Glomerular endothelial cell (primary cell): ENCODE measurements around the gene QKI. TPM values are rescaled to one million over a fixed set of nuclear protein-coding genes. Genes with fewer than 3 reads are reported as not detected.

Source experiments
- DNase-seq: peaks from one replicate; pipeline ENCODE4 v3.0.0-alpha.2; 2011; ENCODE audit warnings: low read depth, low spot score; ENCODE audit errors: extremely low read depth
- total RNA-seq: library from RNA; depleted of rRNA; stranded (reverse); fragments of >200 nt; gene quantifications from 2 replicates; pipeline ENCODE4 v1.2.3, GENCODE V29; 2015

Gene QKI
- total RNA-seq, 1 donor from 2014 or later, result 224 TPM

DNA sequence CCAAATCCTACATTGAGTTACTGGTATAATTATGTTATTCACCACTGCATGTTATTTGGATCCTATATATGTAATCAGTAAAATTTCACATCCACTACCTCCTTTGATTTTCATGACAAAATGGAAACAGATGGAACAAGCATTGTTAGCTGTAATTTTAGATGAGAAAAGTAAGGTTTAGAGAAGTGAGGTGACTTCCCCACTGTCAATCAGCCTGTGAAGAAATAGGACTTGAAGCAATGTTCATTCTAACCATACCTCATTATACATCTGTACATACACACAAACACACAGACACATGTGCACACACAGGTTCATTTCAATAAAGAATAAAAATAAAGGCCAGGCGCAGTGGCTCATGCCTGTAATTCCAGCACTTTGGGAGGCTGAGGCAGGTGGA, 23.7 kb upstream of the QKI start:
- DNase-seq, result no peak

DNA sequence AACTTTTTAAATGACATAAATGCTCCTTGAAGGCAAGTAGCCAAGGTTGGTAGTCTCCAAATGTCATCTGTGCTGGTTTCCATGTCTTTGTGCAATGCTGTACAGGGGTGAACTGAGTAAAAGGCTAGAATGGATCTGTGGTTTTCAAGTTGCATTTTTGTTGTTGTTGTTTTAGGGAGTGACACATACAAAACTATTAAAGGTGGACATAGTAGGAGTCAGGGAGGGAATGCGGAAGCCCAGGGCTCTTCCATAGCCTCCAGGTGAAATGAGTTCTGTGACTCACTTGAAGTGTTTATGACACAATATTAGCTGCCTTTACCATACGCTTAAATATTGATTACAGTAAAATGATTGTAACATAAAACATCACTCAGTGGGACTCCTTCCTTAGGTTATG, 22.5 kb upstream of the QKI start:
- no peak for DNase-seq

DNA sequence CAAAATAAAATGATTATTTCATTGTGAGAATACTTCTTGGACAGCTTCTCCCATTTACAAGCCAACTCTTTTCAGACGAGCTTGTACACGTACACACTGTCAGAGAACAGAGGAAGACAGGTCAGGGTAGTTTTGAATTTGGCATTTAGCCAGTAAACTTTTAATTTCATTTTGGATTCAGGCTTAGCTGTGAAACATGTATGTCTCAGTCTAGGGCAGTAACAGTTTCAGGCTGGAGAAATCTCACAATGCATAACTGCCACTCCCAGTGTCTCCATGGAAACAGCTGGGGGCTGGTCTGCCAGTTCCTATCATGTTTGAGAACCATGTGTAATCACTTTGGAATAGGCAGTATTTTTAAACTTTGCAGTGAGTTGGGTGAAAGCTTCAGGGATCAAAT, 22.0 kb upstream of the QKI start:
- no peak for DNase-seq

GRCh38 chr6:163393923-163394322, 20.6 kb upstream of the QKI start:
- no peak for DNase-seq

- DNase-seq, result no peak
Observed at GRCh38 chr6:163394659-163395058, 19.9 kb upstream of the QKI start.

- DNase-seq, result no peak
Observed at GRCh38 chr6:163395122-163395830, 19.2 kb upstream of the QKI start.

- DNase-seq, result no peak
Observed at GRCh38 chr6:163395831-163396185, 18.7 kb upstream of the QKI start.

DNA sequence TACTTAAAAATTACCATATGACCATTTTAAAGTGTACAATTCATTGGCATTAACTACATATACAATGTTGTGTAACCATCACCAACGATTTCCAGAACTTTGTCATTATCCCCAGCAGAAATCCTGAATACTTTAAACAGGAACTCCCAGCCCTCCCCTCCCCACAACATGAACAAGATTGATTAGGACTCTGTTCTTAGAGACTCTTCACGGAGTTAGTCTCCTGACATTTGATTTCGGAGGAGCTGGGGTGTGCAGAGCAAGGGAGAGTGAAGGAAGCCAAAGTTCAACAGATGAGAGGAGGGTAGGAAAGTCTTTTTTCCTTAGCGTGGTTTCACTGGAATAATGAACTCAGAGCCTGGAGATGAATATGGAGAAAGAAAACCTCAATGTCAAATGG, 17.2 kb upstream of the QKI start:
- no peak for DNase-seq

DNA sequence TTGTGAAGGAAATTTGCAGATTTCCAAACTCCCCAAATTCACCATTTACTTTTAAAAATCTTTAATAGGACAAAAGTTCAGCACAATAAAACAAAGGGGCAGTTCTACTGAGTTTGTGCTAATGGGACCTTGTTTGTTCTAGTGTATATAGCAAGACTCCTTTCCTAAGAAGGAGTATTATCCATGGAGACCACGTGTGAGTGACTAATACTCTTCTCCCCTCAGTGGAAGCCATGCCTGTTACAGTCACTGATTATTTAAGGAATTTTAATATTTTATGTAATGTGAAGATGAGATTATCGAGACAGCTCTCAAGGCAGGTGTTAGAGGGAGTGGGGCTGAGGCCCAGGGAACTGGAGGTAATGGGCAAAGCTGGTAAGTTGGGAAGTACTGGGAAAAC, 16.4 kb upstream of the QKI start:
- DNase-seq, result no peak

- DNase-seq, result no peak
Observed at GRCh38 chr6:163398815-163399214, 15.7 kb upstream of the QKI start.

- no peak for DNase-seq
Observed at GRCh38 chr6:163400509-163400908, 14.0 kb upstream of the QKI start.

DNA sequence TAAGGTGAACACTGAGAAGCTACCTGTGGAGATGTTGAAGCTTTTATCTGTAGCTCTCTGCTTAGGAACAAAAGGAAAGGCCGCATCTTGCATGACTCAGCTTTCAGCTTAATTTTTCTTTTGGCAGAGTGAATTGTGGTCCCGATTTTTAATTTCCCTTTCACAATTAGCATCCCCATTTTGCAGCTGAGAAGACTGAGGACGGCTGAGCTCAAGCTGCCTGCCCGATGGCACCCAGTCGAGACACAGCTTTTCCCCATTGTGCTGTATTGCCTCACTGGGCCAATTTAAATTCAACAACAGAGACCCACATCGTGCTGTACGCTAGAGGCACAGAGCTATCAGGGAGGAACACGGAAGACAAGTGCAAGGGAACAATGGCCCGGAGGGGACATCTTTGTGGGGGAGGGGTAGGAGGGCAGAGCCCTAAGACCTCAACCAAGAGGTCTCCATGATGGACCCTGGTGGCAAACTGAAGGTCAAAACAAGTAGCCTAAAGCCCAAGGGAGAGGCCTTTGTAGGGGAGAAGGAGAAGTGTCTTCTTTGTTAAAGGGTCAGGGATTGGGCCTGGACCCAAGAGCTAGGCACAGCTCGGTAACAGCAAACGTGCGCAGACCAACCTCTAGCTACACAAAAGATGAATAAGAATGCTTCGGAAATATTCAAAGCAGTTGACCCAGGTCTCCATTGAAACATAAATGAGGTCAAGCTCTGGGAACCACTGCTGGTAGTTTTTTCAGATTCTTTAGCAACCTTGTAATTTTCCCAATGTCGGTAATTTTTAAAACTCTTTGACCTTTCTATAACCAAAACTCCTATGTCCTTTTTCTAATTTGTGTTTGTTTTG, 13.3 kb upstream of the QKI start:
- no peak for DNase-seq

- DNase-seq, result no peak
Observed at GRCh38 chr6:163402616-163403015, 11.9 kb upstream of the QKI start.

GRCh38 chr6:163404825-163405265, 9.7 kb upstream of the QKI start:
- DNase-seq, result no peak

DNA sequence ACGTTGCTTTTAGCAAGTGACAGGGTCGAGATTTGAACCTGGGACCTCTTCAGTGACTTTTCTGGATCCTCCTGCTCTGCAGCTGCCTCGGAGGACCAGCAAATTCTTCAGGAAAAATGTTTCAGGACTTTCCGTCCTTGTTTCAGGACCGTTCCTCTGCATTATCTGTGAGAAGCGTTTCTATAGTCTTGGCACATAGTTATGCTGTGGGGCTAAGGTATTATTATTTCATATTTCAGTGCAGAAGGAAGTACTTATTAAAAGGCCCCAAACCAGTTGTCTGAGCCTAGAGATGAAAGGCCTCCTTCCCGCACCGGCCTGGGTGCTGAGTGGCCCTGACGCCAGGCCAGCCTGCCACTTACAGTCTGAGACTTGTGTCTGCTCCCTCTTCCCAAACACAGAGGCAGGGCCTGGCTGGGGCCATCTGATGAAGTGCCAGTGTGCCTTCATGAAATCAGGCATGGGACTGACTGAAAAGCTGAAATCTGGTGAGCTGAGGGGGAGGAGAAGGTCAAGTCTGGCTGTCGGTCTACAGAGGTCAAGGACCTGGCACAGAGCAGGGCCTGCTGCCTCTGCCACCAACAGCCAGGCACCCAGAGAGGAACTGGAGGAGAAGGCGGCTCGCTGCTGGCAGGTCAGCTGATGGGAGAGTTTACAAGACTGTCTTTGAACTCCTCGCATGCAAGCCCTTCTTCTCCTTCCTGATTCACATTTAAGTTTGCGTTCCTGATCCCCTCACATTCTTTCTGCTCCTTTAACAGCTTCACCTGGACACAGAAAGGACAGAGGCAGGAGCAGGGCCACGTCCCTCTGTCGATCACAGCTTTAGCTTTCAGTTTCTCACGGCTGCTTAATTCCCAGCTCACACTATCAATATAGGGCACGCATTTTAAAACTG, 8.9 kb upstream of the QKI start:
- no peak for DNase-seq

DNA sequence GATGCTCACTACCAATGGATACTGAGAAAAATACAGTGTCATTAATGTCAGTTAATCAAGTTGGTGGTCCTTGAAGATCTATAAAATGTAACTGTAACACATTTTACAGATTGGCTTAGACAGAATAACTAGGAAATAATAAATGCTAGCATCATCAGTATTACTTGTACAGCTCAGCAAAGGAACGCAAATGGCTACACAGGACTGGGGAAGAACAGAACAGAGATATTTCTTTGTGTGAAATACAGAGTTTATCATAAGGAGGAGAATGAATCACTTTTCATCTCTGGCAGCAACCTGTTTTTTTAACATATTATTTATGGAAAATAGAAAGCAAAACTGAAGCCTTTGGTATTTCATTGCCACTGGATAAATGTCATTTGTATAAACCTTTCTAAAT, 8.2 kb upstream of the QKI start:
- DNase-seq, result no peak

DNA sequence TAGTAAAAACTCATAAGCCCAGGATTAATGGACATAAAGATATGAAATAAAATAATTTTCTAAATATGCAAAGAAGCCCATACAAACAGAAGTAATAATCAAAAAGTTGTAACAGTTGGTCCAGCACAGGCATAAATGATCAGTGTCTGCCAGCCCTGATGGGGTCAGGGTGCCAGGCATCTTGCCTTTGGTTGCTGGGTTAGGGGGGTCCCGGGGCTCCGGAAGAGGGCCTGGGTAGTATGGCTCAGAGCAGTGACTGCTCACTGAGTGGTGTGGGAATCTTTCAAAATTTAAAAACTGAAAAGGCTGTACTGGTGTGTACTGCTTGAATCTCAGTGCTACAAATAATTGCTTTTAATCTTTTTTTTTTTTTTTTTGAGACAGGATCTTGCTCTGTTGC, 7.7 kb upstream of the QKI start:
- DNase-seq, result no peak

DNA sequence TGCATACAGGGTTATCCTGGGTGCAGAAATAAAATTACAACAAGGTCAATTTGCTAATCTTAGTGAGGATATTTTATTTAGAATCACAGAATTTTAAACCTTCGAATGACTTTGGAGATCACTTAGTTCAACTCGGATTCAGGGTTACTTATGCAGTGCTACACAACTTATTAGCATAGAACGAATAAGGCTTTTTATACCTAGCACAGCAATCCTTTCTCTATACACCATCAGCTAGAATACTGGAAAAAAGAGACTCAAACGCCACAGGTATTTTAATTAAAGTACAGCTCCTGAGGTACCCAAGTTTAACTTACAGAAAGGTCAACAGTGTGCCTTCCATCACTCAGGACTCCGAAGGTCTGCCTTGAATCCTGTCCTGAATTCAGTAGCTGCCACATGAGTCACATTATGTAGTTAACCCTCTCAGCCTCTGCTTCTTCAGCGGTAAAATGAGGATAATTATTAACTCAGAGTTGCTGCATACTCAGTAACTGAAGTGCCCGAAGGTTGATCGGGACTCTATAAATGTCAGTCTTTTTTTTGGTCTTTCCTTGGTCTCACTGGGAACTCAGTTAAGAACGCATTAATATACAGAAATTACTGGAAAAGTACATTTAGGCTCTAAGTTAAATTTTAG, 6.0 kb upstream of the QKI start:
- no peak for DNase-seq

DNA sequence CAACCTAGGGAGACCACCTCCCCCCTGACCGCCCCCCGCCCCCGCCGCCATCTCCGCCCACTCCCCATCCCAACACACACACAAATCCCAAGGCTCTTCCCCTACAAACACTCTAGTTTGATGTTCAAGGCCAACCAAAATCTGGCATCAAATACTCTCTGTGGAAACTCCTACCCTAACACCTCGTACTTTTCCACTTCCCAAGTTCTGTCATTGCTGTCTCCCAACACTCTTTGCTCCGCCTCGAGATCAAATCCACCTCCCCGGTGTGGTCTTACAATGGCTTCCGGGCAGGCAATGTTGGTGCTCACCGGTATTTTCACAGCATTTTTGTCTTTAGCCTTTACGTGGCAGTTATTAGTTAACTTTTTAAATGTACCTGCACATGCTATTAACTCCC, 4.8 kb upstream of the QKI start:
- no peak for DNase-seq

GRCh38 chr6:163412341-163412740, 2.2 kb upstream of the QKI start:
- DNase-seq, result no peak

GRCh38 chr6:163412801-163413344, 1.6 kb upstream of the QKI start:
- DNase-seq, result no peak
